NT2/D1 (cell line): ENCODE measurements around the gene SNRPB.

ENCODE experiments used
- SUZ12 ChIP-seq: IDR thresholded peaks from 2 replicates; pipeline ENCODE4 v1.6.1; 2011; ENCODE audit not compliant: insufficient read length, insufficient read depth; ENCODE audit errors: extremely low read depth
- YY1 ChIP-seq: IDR thresholded peaks from 2 replicates; pipeline ENCODE4 v1.6.1; 2011; ENCODE audit not compliant: insufficient read length, insufficient read depth
- ZNF274 ChIP-seq: IDR thresholded peaks from 2 replicates; pipeline ENCODE4 v1.6.1; 2011; ENCODE audit warnings: mild to moderate bottlenecking, low read depth, low read length

GRCh38 chr20:2431185-2431584 lies 39.4 kb downstream of the SNRPB start:
- no peak for TF ChIP-seq SUZ12
- TF ChIP-seq ZNF274 = no peak
- no peak for TF ChIP-seq YY1
